Body of pancreas (tissue), 4 donors: Measurements from ENCODE around the gene YWHAB.

ENCODE experiments used
- CTCF ChIP-seq, 7 experiments: fragments of 450-650 bp in 4 of 7; fragments of 200-600 bp in 3 of 7; sonication (generic) in 3 of 7; IDR thresholded peaks; one replicate each; pipeline ENCODE4 v1.5.1; 2016 to 2019; ENCODE audit warnings: antibody characterized with exemption in 7 of 7
- POLR2A ChIP-seq, 3 donors: fragments of 450-650 bp; IDR thresholded peaks; one replicate each; pipeline ENCODE4 v1.6.1; 2016; ENCODE audit warnings: antibody characterized with exemption in 3 of 3, mild to moderate bottlenecking in 2 of 3

- no peak for TF ChIP-seq CTCF (IDR thresholded peaks at IDR 0.05)
- no peak for TF ChIP-seq POLR2A (IDR thresholded peaks at IDR 0.05)
Measured at GRCh38 chr20:44841955-44842354, 43.5 kb upstream of the YWHAB start.
